T-cell (primary cell): ENCODE results near the gene CD27. TPM values are rescaled to one million over a fixed set of nuclear protein-coding genes. Genes with fewer than 3 reads are reported as not detected.

Experiments
- ATAC-seq, 4 experiments: fragments of 200-7000 bp in 3 of 4; fragments of 150-1000 bp in 1 of 4; cut with Tn5 transposase; replicated peaks in 1 of 4; 1 replicate in 3 of 4; 2 replicates in 1 of 4; pipeline ENCODE4 v1.10.0; 2021; ENCODE audit warnings: moderate library complexity in 3 of 4, mild to moderate bottlenecking in 2 of 4, moderate number of reproducible peaks in 1 of 4
- CTCF ChIA-PET, 2 donors: fragments of 300-600 bp; sonication (Branson Sonifier 250); formaldehyde crosslinking; loops; one replicate each; lab custom pipeline; 2022; ENCODE audit warnings: antibody characterized with exemption in 2 of 2; lab: Charles Lee
- POLR2A ChIA-PET, 2 donors: fragments of 300-600 bp; sonication (Branson Sonifier 250); formaldehyde crosslinking; loops; one replicate each; lab custom pipeline; 2022; ENCODE audit warnings: antibody characterized with exemption in 2 of 2; lab: Charles Lee
- DNase-seq, 35 experiments: peaks; one replicate each; pipeline versions ENCODE4 v3.0.0 to v3.0.0-alpha.2; 2013 to 2023
- H3K27ac ChIP-seq: one replicate; pipeline ENCODE4 v1.5.1; 2013; ENCODE audit warnings: low read length
- H3K27me3 ChIP-seq, 2 experiments: replicated peaks in 1 of 2; 1 replicate in 1 of 2; 2 replicates in 1 of 2; pipeline versions ENCODE4 v1.6.1 to v1.7.0; 2013; ENCODE audit warnings: low read length in 1 of 2, mixed read lengths in 1 of 2; ENCODE audit not compliant: control insufficient read depth in 2 of 2, insufficient read depth in 2 of 2; ENCODE audit errors: extremely low read depth in 1 of 2
- H3K36me3 ChIP-seq, 2 donors: 1 replicate in 1 of 2; 2 replicates in 1 of 2; pipeline versions ENCODE4 v1.6.1 to v1.7.0; 2013; ENCODE audit warnings: low read length in 1 of 2; ENCODE audit not compliant: control insufficient read depth in 2 of 2, insufficient read depth in 1 of 2; ENCODE audit errors: extremely low read depth in 1 of 2
- H3K4me1 ChIP-seq, 2 experiments: 1 replicate in 1 of 2; 2 replicates in 1 of 2; pipeline versions ENCODE4 v1.6.1 to v1.7.0; 2013; ENCODE audit warnings: low read length in 2 of 2, mixed read lengths in 1 of 2; ENCODE audit not compliant: insufficient read depth in 2 of 2, control insufficient read depth in 1 of 2; ENCODE audit errors: extremely low read depth in 1 of 2
- H3K4me3 ChIP-seq, 2 donors: 1 replicate in 1 of 2; 2 replicates in 1 of 2; pipeline versions ENCODE4 v1.5.1 to v1.7.0; 2013; ENCODE audit warnings: mild to moderate bottlenecking in 2 of 2, low read length in 1 of 2, moderate library complexity in 1 of 2; ENCODE audit not compliant: control insufficient read depth in 1 of 2; ENCODE audit errors: extremely low read depth in 1 of 2
- H3K9me3 ChIP-seq: 2 replicates; pipeline ENCODE4 v1.7.0; 2013
- H3K27ac Mint-ChIP-seq, 2 donors: one replicate each; pipeline ENCODE4 v1.8.0; 2020 to 2021; ENCODE audit warnings: mild to moderate bottlenecking in 2 of 2, mixed read lengths in 2 of 2
- H3K27me3 Mint-ChIP-seq, 2 donors: one replicate each; pipeline ENCODE4 v1.8.0; 2021 to 2022; ENCODE audit warnings: mixed read lengths in 2 of 2
- H3K36me3 Mint-ChIP-seq: one replicate; pipeline ENCODE4 v1.8.0; 2021; ENCODE audit warnings: mixed read lengths
- H3K4me1 Mint-ChIP-seq, 3 donors: one replicate each; pipeline ENCODE4 v1.8.0; 2020 to 2022; ENCODE audit warnings: mixed read lengths in 3 of 3, mild to moderate bottlenecking in 1 of 3
- H3K4me3 Mint-ChIP-seq, 3 donors: one replicate each; pipeline ENCODE4 v1.8.0; 2020 to 2022; ENCODE audit warnings: mild to moderate bottlenecking in 3 of 3, mixed read lengths in 3 of 3, moderate library complexity in 3 of 3
- H3K9me3 Mint-ChIP-seq, 3 donors: one replicate each; pipeline ENCODE4 v1.8.0; 2020 to 2022; ENCODE audit warnings: mixed read lengths in 3 of 3
- WGBS: methylation state at CpG from one replicate; pipeline ENCODE4 v1.1.5; 2013; ENCODE audit warnings: missing lambda C conversion rate; ENCODE audit not compliant: insufficient coverage; 5-methylcytosine and 5-hydroxymethylcytosine counted together
- total RNA-seq, 35 experiments: library from RNA in 6 of 35; stranded (reverse) in 6 of 35; fragments of 120-200 nt in 1 of 35; gene quantifications; one replicate each; pipeline versions ENCODE4 v1.2.1 to v1.2.4 and lab custom pipeline; 2013 to 2026

Gene CD27
- total RNA-seq, 5 donors from 2014 or later (not counting 1 experiment from before 2014, with no cell fraction given): 94.0 to 140 (median 138) TPM

- POLR2A ChIA-PET: interaction anchor here in 1 of 2 donors (0.6 kb wide), 1 partner anchor 17 kb away, joined by 5 read pairs; no protein-coding TSS in a partner anchor
These were observed 5.5 kb downstream of the CD27 start for GRCh38 chr12:6450091-6450868.

GRCh38 chr12:6450869-6451347 lies 6.2 kb downstream of the CD27 start:
- POLR2A ChIA-PET: interaction anchor here in 1 of 2 donors (0.6 to 3.2 kb wide), 3 partner anchors 10 to 20 kb away, joined by 5 to 18 read pairs (median 6); partner anchors contain the start of gene VAMP1
- H3K9me3 Mint-ChIP-seq: no peaks in the 10 kb centered on the region
- H3K27me3 Mint-ChIP-seq: no peaks in the 10 kb centered on the region
- H3K4me3 Mint-ChIP-seq: peak overlapping the region; percentile 97 to 99 (median 98)
- 17% methylated on average over 11 of the region's 11 CpGs for WGBS
- DNase-seq: no peak
- peak overlapping the region; percentile 99 to 100 for H3K27ac Mint-ChIP-seq
- peaks cover 46% of the 10 kb centered on the region for H3K36me3 Mint-ChIP-seq
- peaks cover 15 to 55% of the 10 kb centered on the region in 2 donors for H3K36me3 ChIP-seq
- H3K27me3 ChIP-seq: no peaks in the 10 kb centered on the region
- CTCF ChIA-PET: interaction anchor here (0.6 to 3.5 kb wide), 5 partner anchors 11 to 115 kb away, joined by 3 to 24 read pairs (median 5); no protein-coding TSS in a partner anchor
- H3K4me3 ChIP-seq: peak overlapping the region; percentile 1 to 94
- H3K4me1 Mint-ChIP-seq: peaks cover 73 to 88% (median 74%) of the 10 kb centered on the region in 3 donors
- H3K27ac ChIP-seq: peak overlapping the region; percentile 98
- no peak for ATAC-seq
- no peaks in the 10 kb centered on the region for H3K9me3 ChIP-seq
- H3K4me1 ChIP-seq: peaks cover 33 to 76% of the 10 kb centered on the region in 2 experiments

More at GRCh38 chr12:6450091-6450868, 5.5 kb downstream of the CD27 start:
- H3K4me1 ChIP-seq: peaks cover 33 to 76% of the 10 kb centered on the region in 2 experiments
- ATAC-seq: no peak
- H3K9me3 Mint-ChIP-seq: no peaks in the 10 kb centered on the region
- no peaks in the 10 kb centered on the region for H3K27me3 Mint-ChIP-seq
- peak overlapping the region; percentile 98 for H3K27ac ChIP-seq
- no peak for DNase-seq
- H3K27me3 ChIP-seq: no peaks in the 10 kb centered on the region
- peak overlapping the region; percentile 11 to 99 (median 97) for H3K4me3 Mint-ChIP-seq
- H3K27ac Mint-ChIP-seq: peak overlapping the region; percentile 99 to 100
- peaks cover 71 to 89% (median 76%) of the 10 kb centered on the region in 3 donors for H3K4me1 Mint-ChIP-seq
- WGBS: 79% methylated on average over 10 of the region's 16 CpGs
- H3K36me3 Mint-ChIP-seq: peaks cover 44% of the 10 kb centered on the region
- H3K9me3 ChIP-seq: no peaks in the 10 kb centered on the region
- CTCF ChIA-PET: interaction anchor here in 1 of 2 donors (3.5 kb wide), 1 partner anchor 11 kb away, joined by 24 read pairs; no protein-coding TSS in a partner anchor
- peaks cover 15 to 52% of the 10 kb centered on the region in 2 donors for H3K36me3 ChIP-seq
- H3K4me3 ChIP-seq: peak overlapping the region in 1 of 2 donors; percentile 15

GRCh38 chr12:6451348-6452244 lies 6.8 kb downstream of the CD27 start, which contains the start of gene TAPBPL:
Gene TAPBPL (plus strand): TSS chr12:6452042. CDS start chr12:6452249, 207 bp downstream.
- Mint-ChIP-seq H3K4me3 (peak within 1 kb of the TSS; percentile 97 to 99 (median 98)), H3K36me3 (peaks cover 48% of the 10 kb centered on the region), H3K27ac (peak within 1 kb of the TSS; percentile 99 to 100), H3K9me3 (no peaks in the 10 kb centered on the region), H3K4me1 (peaks cover 71 to 85% (median 76%) of the 10 kb centered on the region in 3 donors), H3K27me3 (no peaks in the 10 kb centered on the region)
- no peaks in the 10 kb centered on the region for H3K9me3 ChIP-seq
- peak; percentile 85 to 95 (median 88) for ATAC-seq
- WGBS: under 1% methylated on average over 20 of the region's 27 CpGs
- peaks cover 30 to 74% of the 10 kb centered on the region in 2 experiments for H3K4me1 ChIP-seq
- peak; percentile 61 to 93 (median 80) for DNase-seq
- H3K27ac ChIP-seq: peak within 1 kb of the TSS; percentile 98
- peak within 1 kb of the TSS; percentile 93 to 94 for H3K4me3 ChIP-seq
- POLR2A ChIA-PET: interaction anchor here (0.5 to 3.2 kb wide), 6 partner anchors 10 to 39 kb away, joined by 3 to 18 read pairs (median 6); partner anchors contain the start of gene VAMP1 (in 1 of the 2)
- CTCF ChIA-PET: interaction anchor here (0.5 to 3.5 kb wide), 9 partner anchors 10 to 116 kb away, joined by 3 to 24 read pairs (median 3); partner anchors contain the start of gene VAMP1 (in 1 of the 2)
- H3K36me3 ChIP-seq: peaks cover 15 to 60% of the 10 kb centered on the region in 2 donors
- no peaks in the 10 kb centered on the region for H3K27me3 ChIP-seq

- no peaks in the 10 kb centered on the region for H3K27me3 ChIP-seq
- H3K9me3 ChIP-seq: no peaks in the 10 kb centered on the region
- Mint-ChIP-seq H3K27ac (peak overlapping the region; percentile 99 to 100), H3K36me3 (peaks cover 48% of the 10 kb centered on the region), H3K27me3 (no peaks in the 10 kb centered on the region), H3K4me3 (peak overlapping the region; percentile 97 to 99 (median 98)), H3K9me3 (no peaks in the 10 kb centered on the region), H3K4me1 (peaks cover 68 to 83% (median 74%) of the 10 kb centered on the region in 3 donors)
- H3K27ac ChIP-seq: peak overlapping the region; percentile 98
- peak overlapping the region; percentile 93 to 94 for H3K4me3 ChIP-seq
- WGBS: 0% methylated on average over 7 of the region's 9 CpGs
- peaks cover 18 to 63% of the 10 kb centered on the region in 2 donors for H3K36me3 ChIP-seq
- DNase-seq (peak in 1 of 35 experiments; percentile 39), ATAC-seq (peak in 2 of 4 experiments; percentile 1 to 5)
- CTCF ChIA-PET: interaction anchor here (0.7 to 3.5 kb wide), 8 partner anchors 9 to 117 kb away, joined by 3 to 24 read pairs (median 3); partner anchors contain the start of gene VAMP1 (in 1 of the 2)
- POLR2A ChIA-PET: interaction anchor here (0.5 to 3.2 kb wide), 6 partner anchors 9 to 40 kb away, joined by 3 to 18 read pairs (median 5); no protein-coding TSS in a partner anchor
- H3K4me1 ChIP-seq: peaks cover 32 to 74% of the 10 kb centered on the region in 2 experiments
These were observed 7.6 kb downstream of the CD27 start for GRCh38 chr12:6452245-6452943.

- no peaks in the 10 kb centered on the region for H3K9me3 Mint-ChIP-seq
- 25% methylated on average over 17 of the region's 17 CpGs for WGBS
- H3K27ac Mint-ChIP-seq: peak overlapping the region; percentile 99 to 100
- H3K27me3 Mint-ChIP-seq: no peaks in the 10 kb centered on the region
- Histone ChIP-seq H3K27ac (peak overlapping the region; percentile 98), H3K36me3 (peaks cover 23 to 65% of the 10 kb centered on the region in 2 donors), H3K9me3 (no peaks in the 10 kb centered on the region), H3K4me3 (peak overlapping the region; percentile 93 to 94), H3K27me3 (no peaks in the 10 kb centered on the region), H3K4me1 (peaks cover 31 to 74% of the 10 kb centered on the region in 2 experiments)
- ChIA-PET CTCF (interaction anchor here (0.8 to 3.5 kb wide), 5 partner anchors 8 to 12 kb away, joined by 3 to 24 read pairs (median 3); no protein-coding TSS in a partner anchor), POLR2A (interaction anchor here in 1 of 2 donors (0.7 to 3.2 kb wide), 2 partner anchors 8 to 11 kb away, joined by 3 to 18 read pairs; no protein-coding TSS in a partner anchor)
- peaks cover 64 to 80% (median 71%) of the 10 kb centered on the region in 3 donors for H3K4me1 Mint-ChIP-seq
- ATAC-seq: peak in 1 of 4 experiments; percentile 14
- DNase-seq: peak in 1 of 35 experiments; percentile 48
- H3K36me3 Mint-ChIP-seq: peaks cover 47% of the 10 kb centered on the region
- peak overlapping the region; percentile 97 to 99 (median 98) for H3K4me3 Mint-ChIP-seq
These were observed 8.3 kb downstream of the CD27 start for GRCh38 chr12:6452944-6453630.
